DMS114 treated with DMSO at 0.1 percent for 48 hours (cell line): ENCODE results near the gene PTCHD1.

ENCODE experiments used
- DNase-seq: peaks from one replicate; lab custom pipeline; 2025; ENCODE audit not compliant: unreplicated experiment; lab: John Stamatoyannopoulos, UW

PTCHD1 gene

GRCh38 chrX:23344904-23345271 lies 10.2 kb downstream of the PTCHD1 start:
- no peak for DNase-seq

- no peak for DNase-seq
These were observed 21.5 kb downstream of the PTCHD1 start for GRCh38 chrX:23356189-23356588.

- DNase-seq = no peak
These were observed 29.8 kb downstream of the PTCHD1 start for GRCh38 chrX:23364416-23364815.

GRCh38 chrX:23365541-23365940 lies 30.9 kb downstream of the PTCHD1 start:
- no peak for DNase-seq

GRCh38 chrX:23366914-23367313 lies 32.3 kb downstream of the PTCHD1 start:
- DNase-seq = no peak

GRCh38 chrX:23369027-23369426 lies 34.4 kb downstream of the PTCHD1 start:
- no peak for DNase-seq

- DNase-seq = no peak
These were observed 37.7 kb downstream of the PTCHD1 start for GRCh38 chrX:23372220-23372902.

GRCh38 chrX:23373129-23373804 lies 38.6 kb downstream of the PTCHD1 start:
- DNase-seq = no peak

GRCh38 chrX:23374291-23374690 lies 39.6 kb downstream of the PTCHD1 start:
- no peak for DNase-seq

- DNase-seq = no peak
These were observed 41.9 kb downstream of the PTCHD1 start for GRCh38 chrX:23376581-23376980.

GRCh38 chrX:23380581-23380980 lies 45.9 kb downstream of the PTCHD1 start:
- DNase-seq = no peak

- no peak for DNase-seq
These were observed 46.7 kb downstream of the PTCHD1 start for GRCh38 chrX:23381099-23382087.

- no peak for DNase-seq
These were observed 47.9 kb downstream of the PTCHD1 start for GRCh38 chrX:23382572-23382971.

- DNase-seq = no peak
These were observed 48.8 kb downstream of the PTCHD1 start for GRCh38 chrX:23383411-23383810.

GRCh38 chrX:23385242-23385641 lies 50.6 kb downstream of the PTCHD1 start:
- no peak for DNase-seq

GRCh38 chrX:23386260-23386659 lies 51.6 kb downstream of the PTCHD1 start:
- no peak for DNase-seq

GRCh38 chrX:23386726-23387125 lies 52.1 kb downstream of the PTCHD1 start:
- DNase-seq = no peak

- no peak for DNase-seq
These were observed 53.0 kb downstream of the PTCHD1 start for GRCh38 chrX:23387550-23388184.

GRCh38 chrX:23389196-23389792 lies 54.6 kb downstream of the PTCHD1 start:
- DNase-seq = no peak

GRCh38 chrX:23390979-23391378 lies 56.3 kb downstream of the PTCHD1 start:
- no peak for DNase-seq

- DNase-seq = no peak
These were observed 57.5 kb downstream of the PTCHD1 start for GRCh38 chrX:23392195-23392594.
